K562 (cell line): ENCODE results near the gene RPL15. TPM values are rescaled to one million over a fixed set of nuclear protein-coding genes. Genes with fewer than 3 reads are reported as not detected.
A peak's percentile ranks its signal among the peaks of the same experiment; 100 is the strongest.

Experiments used
- ATAC-seq: fragments of 200-7000 bp; cut with Tn5 transposase; 3 replicates; pipeline ENCODE4 v1.9.1; 2020; ENCODE audit warnings: moderate library complexity
- BruUV-seq: library from RNA; stranded (reverse); fragments of 400-500 nt; replicated peaks from 2 replicates; lab custom pipeline; 2021; lab: Mats Ljungman, UMichigan
- CTCF ChIA-PET: fragments of 300-600 bp; formaldehyde crosslinking; extraction: SDS; loops from one replicate; lab custom pipeline; 2021; ENCODE audit warnings: low intra/inter-chr PET ratio; lab: Yijun Ruan, JAX
- POLR2A ChIA-PET: fragments of 300-600, 350-650 bp; sonication (Branson Sonifier 250); formaldehyde crosslinking; extraction: SDS; loops from one replicate; lab custom pipeline; 2021; ENCODE audit warnings: antibody characterized with exemption, inconsistent platforms; lab: Yijun Ruan, JAX
- DNase-seq, 4 experiments: peaks; one replicate each; pipeline versions ENCODE4 v3.0.0 to v3.0.0-alpha.2; 2011 to 2018; ENCODE audit warnings: low spot score in 3 of 4, mixed read lengths in 3 of 4; ENCODE audit errors: extremely low read depth in 1 of 4
- FAIRE-seq: peaks from 2 replicates; lab custom pipeline; 2011; peaks lifted over from hg19 to GRCh38; lab: Jason Lieb, UNC
- H2AFZ ChIP-seq: 2 replicates; pipeline ENCODE4 v1.6.0; 2011; ENCODE audit warnings: low read depth, low read length, control low read depth, inconsistent platforms
- H3K27ac ChIP-seq: fragments of 200-600 bp; 3 replicates; pipeline ENCODE4 v1.8.0; 2011; ENCODE audit warnings: low read depth, mild to moderate bottlenecking, control low read depth, inconsistent platforms, low read length, moderate library complexity, mixed read lengths; ENCODE audit errors: extremely low read depth
- H3K27me3 ChIP-seq, 2 experiments: fragments of 300-600 bp in 1 of 2; 2 replicates in 1 of 2; 3 replicates in 1 of 2; pipeline versions ENCODE4 v1.6.0 to v1.8.0; 2011; ENCODE audit warnings: inconsistent platforms in 2 of 2, low read length in 2 of 2, mild to moderate bottlenecking in 1 of 2, mixed read lengths in 1 of 2, moderate library complexity in 1 of 2; ENCODE audit not compliant: control insufficient read depth in 2 of 2, insufficient read depth in 2 of 2
- H3K36me3 ChIP-seq: fragments of 300-600 bp; 3 replicates; pipeline ENCODE4 v1.8.0; 2011; ENCODE audit warnings: mild to moderate bottlenecking, low read length, inconsistent platforms; ENCODE audit not compliant: control insufficient read depth, insufficient read depth
- H3K4me1 ChIP-seq, 2 experiments: fragments of 200-600 bp in 1 of 2; replicated peaks in 1 of 2; 2 replicates in 1 of 2; 3 replicates in 1 of 2; pipeline versions ENCODE4 v1.5.1 to v1.8.0; 2011; ENCODE audit warnings: inconsistent platforms in 2 of 2, low read length in 2 of 2, mild to moderate bottlenecking in 1 of 2, mixed read lengths in 1 of 2, moderate library complexity in 1 of 2; ENCODE audit not compliant: control insufficient read depth in 2 of 2, insufficient read depth in 2 of 2
- H3K4me2 ChIP-seq: 2 replicates; pipeline ENCODE4 v1.6.1; 2011; ENCODE audit warnings: low read length, control low read depth, inconsistent platforms, mixed read lengths; ENCODE audit not compliant: insufficient read depth
- H3K4me3 ChIP-seq: fragments of 200-600 bp; sonication (generic), shearing (Covaris generic); 2 replicates; pipeline ENCODE4 v1.5.1; 2016; ENCODE audit warnings: control low read depth, inconsistent platforms
- H3K79me2 ChIP-seq: fragments of 200-600 bp; 3 replicates; pipeline ENCODE4 v1.8.0; 2011; ENCODE audit warnings: low read length, inconsistent platforms; ENCODE audit not compliant: control insufficient read depth, insufficient read depth
- H3K9ac ChIP-seq, 2 experiments: 2 replicates each; pipeline versions ENCODE4 v1.6.0 to v1.6.1; 2011; ENCODE audit warnings: low read depth in 2 of 2, low read length in 2 of 2, control low read depth in 1 of 2, inconsistent platforms in 1 of 2, mild to moderate bottlenecking in 1 of 2, mixed read lengths in 1 of 2; ENCODE audit not compliant: insufficient read depth in 1 of 2
- H3K9me1 ChIP-seq: one replicate; pipeline ENCODE4 v1.6.0; 2011; ENCODE audit warnings: inconsistent platforms, mild to moderate bottlenecking, low read length, moderate library complexity; ENCODE audit not compliant: control insufficient read depth, insufficient read depth
- H3K9me3 ChIP-seq: replicated peaks from 2 replicates; pipeline ENCODE4 v1.5.1; 2011; ENCODE audit warnings: low read depth, low read length, inconsistent platforms; ENCODE audit not compliant: control insufficient read depth, insufficient read depth
- H4K20me1 ChIP-seq: replicated peaks from 2 replicates; pipeline ENCODE4 v1.6.1; 2011; ENCODE audit warnings: low read length, inconsistent platforms, mixed read lengths; ENCODE audit not compliant: control insufficient read depth, insufficient read depth
- RUNX1 ChIP-seq: sonication (generic); IDR thresholded peaks from 2 replicates; pipeline ENCODE4 v1.6.1; 2016; ENCODE audit warnings: antibody characterized with exemption, low read depth
- WGBS: fragments of 100-300 bp; shearing (Covaris generic); methylation state at CpG from one replicate; pipeline ENCODE4 v1.1.6; 2016; ENCODE audit warnings: low coverage, mixed read lengths; ENCODE audit not compliant: insufficient coverage; ENCODE audit errors: missing lambda C conversion rate; 5-methylcytosine and 5-hydroxymethylcytosine counted together
- in situ Hi-C: fragments of 300-500 bp; cut with MboI; formaldehyde crosslinking; loops from 4 replicates; pipeline ENCODE4 v1.15.0; 2018; ENCODE audit warnings: inconsistent platforms, mixed read lengths
- intact Hi-C: fragments of 100-400 bp; cut with micrococcal nuclease; formaldehyde crosslinking; loops from 2 replicates; pipeline ENCODE4 v1.14.2; 2022
- polyA plus RNA-seq, 8 experiments: library from polyadenylated mRNA; depleted of rRNA in 4 of 8; stranded (reverse) in 5 of 8; unstranded in 3 of 8; fragments of >200 nt; fragmentation: Nextera tagmentation in 2 of 8; fragmentation: Illumina TruSeq in 1 of 8; extraction: Ambion mirVana in 2 of 8; extraction: Trizol in 1 of 8; gene quantifications; 2 replicates each; pipeline versions ENCODE4 v1.2.1 to v1.2.3, GENCODE V29; 2011 to 2014; ENCODE audit warnings: inconsistent platforms in 1 of 8, missing spikeins in 1 of 8
- total RNA-seq, 7 experiments: library from RNA; depleted of rRNA in 6 of 7; stranded (reverse); fragments of >200 nt in 6 of 7; fragmentation: Illumina TruSeq in 2 of 7; extraction: Trizol in 2 of 7; gene quantifications; 2 replicates each; pipeline versions ENCODE4 v1.2.1 to v1.2.3, GENCODE V29; 2011 to 2021; ENCODE audit warnings: low replicate concordance in 1 of 7
- TF ChIP-seq, protein P1 (sequence below): sonication (generic); formaldehyde crosslinking; IDR thresholded peaks from 2 replicates; pipeline ENCODE4 v1.8.0; 2022; ENCODE audit warnings: mild to moderate bottlenecking, missing genetic modification reagents
- TF ChIP-seq, protein P2 (sequence below), 2 experiments: fragments of 450-650 bp in 1 of 2; sonication (generic) in 1 of 2; formaldehyde crosslinking in 1 of 2; IDR thresholded peaks in 1 of 2; conservative IDR thresholded peaks in 1 of 2; 2 replicates each; pipeline versions ENCODE4 v1.6.1 to v1.8.1; 2016 to 2023; ENCODE audit warnings: mild to moderate bottlenecking in 2 of 2, moderate library complexity in 2 of 2, inconsistent platforms in 1 of 2, missing genetic modification reagents in 1 of 2

RPL15 gene
- total and polyA plus RNA-seq, 9 of the 15 experiments (the other 6 are each of a cell fraction or from before 2014, with no cell fraction given), result 2,393 to 8,850 (median 3,928) TPM

DNA sequence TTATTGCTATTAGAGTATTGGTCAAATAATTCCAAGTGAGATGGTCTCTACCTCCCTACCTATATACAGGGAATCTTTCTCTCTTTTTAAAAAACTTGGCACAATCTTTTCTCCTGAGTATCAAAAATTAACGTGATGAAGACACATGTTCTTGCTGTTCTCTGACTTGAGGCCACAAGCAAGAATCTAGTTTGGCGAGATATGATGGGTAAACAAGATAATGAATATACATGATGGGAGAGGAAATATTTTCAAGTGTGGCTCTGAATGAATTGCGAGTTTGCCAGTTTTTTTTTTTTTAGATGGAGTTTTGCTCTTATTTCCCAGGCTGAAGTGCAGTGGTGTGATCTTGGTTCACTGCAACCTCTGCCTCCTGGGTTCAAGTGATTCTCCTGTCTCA is 39.8 kb downstream of the RPL15 start:
- H4K20me1 ChIP-seq, result no peaks in the 10 kb centered on the region
- TF ChIP-seq, protein P1, sequence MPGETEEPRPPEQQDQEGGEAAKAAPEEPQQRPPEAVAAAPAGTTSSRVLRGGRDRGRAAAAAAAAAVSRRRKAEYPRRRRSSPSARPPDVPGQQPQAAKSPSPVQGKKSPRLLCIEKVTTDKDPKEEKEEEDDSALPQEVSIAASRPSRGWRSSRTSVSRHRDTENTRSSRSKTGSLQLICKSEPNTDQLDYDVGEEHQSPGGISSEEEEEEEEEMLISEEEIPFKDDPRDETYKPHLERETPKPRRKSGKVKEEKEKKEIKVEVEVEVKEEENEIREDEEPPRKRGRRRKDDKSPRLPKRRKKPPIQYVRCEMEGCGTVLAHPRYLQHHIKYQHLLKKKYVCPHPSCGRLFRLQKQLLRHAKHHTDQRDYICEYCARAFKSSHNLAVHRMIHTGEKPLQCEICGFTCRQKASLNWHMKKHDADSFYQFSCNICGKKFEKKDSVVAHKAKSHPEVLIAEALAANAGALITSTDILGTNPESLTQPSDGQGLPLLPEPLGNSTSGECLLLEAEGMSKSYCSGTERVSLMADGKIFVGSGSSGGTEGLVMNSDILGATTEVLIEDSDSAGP, result no peak
- H3K27me3 ChIP-seq, result no peaks in the 10 kb centered on the region
- H3K9me1 ChIP-seq, result no peaks in the 10 kb centered on the region
- peaks cover 0 to 4% of the 10 kb centered on the region in 2 experiments; a peak in 1 of 5 replicates for H3K4me1 ChIP-seq
- no peak overlapping the region for H3K27ac ChIP-seq
- no peaks in the 10 kb centered on the region; the same call in 2 of the 3 replicates for H3K36me3 ChIP-seq
- in situ Hi-C loops, result no loop called here
- WGBS, result 44% methylated on average over 3 of the region's 3 CpGs
- no peaks in the 10 kb centered on the region for H3K9me3 ChIP-seq
- no peak overlapping the region for H3K4me2 ChIP-seq
- intact Hi-C loops, result no loop called here
- H2AFZ ChIP-seq, result no peak overlapping the region
- H3K9ac ChIP-seq, result no peak overlapping the region
- DNase-seq (no peak), FAIRE-seq (no peak), ATAC-seq (no peak)
- CTCF ChIA-PET, result no interaction called here
- BruUV-seq, result no TSS peak
- H3K4me3 ChIP-seq, result no peak overlapping the region
- H3K79me2 ChIP-seq, result no peaks in the 10 kb centered on the region
- POLR2A ChIA-PET, result interaction anchor here (1.0 to 1.3 kb wide), 2 partner anchors 10 to 40 kb away, joined by 4 to 6 read pairs; partner anchors contain the start of genes NKIRAS1 and RPL15

DNA sequence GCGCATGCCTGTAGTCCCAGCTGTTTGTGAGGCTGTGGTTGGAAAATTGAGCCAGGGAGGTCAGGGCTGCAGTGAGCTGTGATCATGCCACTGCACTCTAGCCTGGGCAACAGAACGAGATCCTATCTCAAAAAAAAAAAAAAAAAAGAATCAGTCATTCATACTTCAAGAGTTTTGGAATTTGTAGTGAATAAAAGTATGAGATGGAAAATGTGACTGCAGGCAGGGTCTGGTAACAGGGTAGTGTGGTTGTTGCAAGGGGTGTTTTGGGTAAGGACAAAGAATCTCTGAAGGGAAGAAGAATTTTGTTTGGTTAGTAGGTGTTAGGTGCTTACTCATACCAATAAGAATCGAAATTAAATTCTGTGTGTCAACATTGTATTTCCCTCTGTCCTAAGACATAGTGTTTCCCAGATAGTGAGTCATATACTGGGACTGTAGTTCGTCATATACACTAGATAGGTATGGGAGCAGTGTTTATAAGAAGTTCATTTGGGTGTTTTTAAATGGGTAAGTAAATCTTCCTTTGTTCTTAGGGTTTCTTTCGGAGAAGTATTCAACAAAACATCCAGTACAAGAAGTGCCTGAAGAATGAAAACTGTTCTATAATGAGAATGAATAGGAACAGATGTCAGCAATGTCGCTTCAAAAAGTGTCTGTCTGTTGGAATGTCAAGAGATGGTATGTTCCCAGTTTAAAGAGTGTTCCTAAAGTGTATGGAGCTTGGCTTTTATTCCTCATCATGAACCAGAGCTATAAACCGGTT is 42.4 kb downstream of the RPL15 start:
- no TSS peak for BruUV-seq
- intact Hi-C loops, result no loop called here
- WGBS, result 39% methylated on average over 7 of the region's 7 CpGs
- Histone ChIP-seq H3K4me2 (no peak overlapping the region), H3K9ac (no peak overlapping the region), H3K9me3 (no peaks in the 10 kb centered on the region), H3K27ac (no peak overlapping the region), H3K9me1 (no peaks in the 10 kb centered on the region), H4K20me1 (no peaks in the 10 kb centered on the region), H2AFZ (no peak overlapping the region), H3K27me3 (no peaks in the 10 kb centered on the region), H3K4me1 (no peaks in the 10 kb centered on the region), H3K36me3 (peaks cover 3% of the 10 kb centered on the region; the same call in 2 of the 3 replicates), H3K4me3 (no peak overlapping the region), H3K79me2 (no peaks in the 10 kb centered on the region)
- TF ChIP-seq, protein P2, sequence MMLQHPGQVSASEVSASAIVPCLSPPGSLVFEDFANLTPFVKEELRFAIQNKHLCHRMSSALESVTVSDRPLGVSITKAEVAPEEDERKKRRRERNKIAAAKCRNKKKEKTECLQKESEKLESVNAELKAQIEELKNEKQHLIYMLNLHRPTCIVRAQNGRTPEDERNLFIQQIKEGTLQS (IDR thresholded peaks at IDR 0.05), result peak; percentile 19; the same call in 1 of the 2 replicates
- TF ChIP-seq, protein P2 (CRISPR knock-in tag; conservative IDR thresholded peaks at IDR 0.05), result no peak
- no peak for TF ChIP-seq RUNX1
- in situ Hi-C loops, result no loop called here
- ATAC-seq (peak; percentile 48), FAIRE-seq (no peak), DNase-seq (no peak)
- ChIA-PET POLR2A (interaction anchor here (2.1 kb wide), 1 partner anchor 41 kb away, joined by 8 read pairs; no protein-coding TSS in a partner anchor), CTCF (no interaction called here)
